Measurements from ENCODE around the gene ZNF778.
"Not testable (repeated sequence)": the region's sequence is repeated elsewhere in the genome, so short reads cannot be mapped to it uniquely, and the experiment has no call there.

The ZNF778 gene

GRCh38 chr16:89237733-89238132, 20.2 kb downstream of the ZNF778 start:
- DNase-seq (ENCODE audit: insufficient read length) (no peak), FAIRE-seq (no peak)
- no peak for TF ChIP-seq TAF1 (IDR thresholded peaks at IDR 0.05; ENCODE audit: borderline replicate concordance, low read depth, low read length)

- TF ChIP-seq TAF1 (IDR thresholded peaks at IDR 0.05; ENCODE audit: borderline replicate concordance, low read depth, low read length) (no peak; the same call in 1 of the 2 replicates), POLR2A (IDR thresholded peaks at IDR 0.05; ENCODE audit: low read depth, low read length) (peak; percentile 96), POLR2AphosphoS5 (IDR thresholded peaks at IDR 0.05; ENCODE audit: low read depth, low read length) (peak; percentile 95)
- FAIRE-seq (no peak), DNase-seq (ENCODE audit: insufficient read length) (peak; percentile 83)
These were observed 23.9 kb downstream of the ZNF778 start for GRCh38 chr16:89241187-89242007.

GRCh38 chr16:89242795-89243200, 25.3 kb downstream of the ZNF778 start:
- no peak for DNase-seq (ENCODE audit: insufficient read length)
- no peak for FAIRE-seq

GRCh38 chr16:89243664-89244063, 26.2 kb downstream of the ZNF778 start:
- DNase-seq (ENCODE audit: insufficient read length) (no peak), FAIRE-seq (no peak)
- TF ChIP-seq POLR2AphosphoS5 (IDR thresholded peaks at IDR 0.05; ENCODE audit: low read depth, low read length) (no peak), POLR2A (IDR thresholded peaks at IDR 0.05; ENCODE audit: low read depth, low read length) (no peak), TAF1 (IDR thresholded peaks at IDR 0.05; ENCODE audit: borderline replicate concordance, low read depth, low read length) (no peak)

More at GRCh38 chr16:89242795-89243200, 25.3 kb downstream of the ZNF778 start:
- TF ChIP-seq TAF1 (IDR thresholded peaks at IDR 0.05; ENCODE audit: borderline replicate concordance, low read depth, low read length) (no peak), POLR2AphosphoS5 (IDR thresholded peaks at IDR 0.05; ENCODE audit: low read depth, low read length) (no peak), POLR2A (IDR thresholded peaks at IDR 0.05; ENCODE audit: low read depth, low read length) (no peak)

GRCh38 chr16:89244264-89244663, 26.8 kb downstream of the ZNF778 start:
- DNase-seq (ENCODE audit: insufficient read length); FAIRE-seq: not testable (repeated sequence)

GRCh38 chr16:89244754-89245153, 27.3 kb downstream of the ZNF778 start:
- DNase-seq (ENCODE audit: insufficient read length), result no peak
- FAIRE-seq, result no peak
- TF ChIP-seq POLR2AphosphoS5 (IDR thresholded peaks at IDR 0.05; ENCODE audit: low read depth, low read length) (no peak), TAF1 (IDR thresholded peaks at IDR 0.05; ENCODE audit: borderline replicate concordance, low read depth, low read length) (no peak), POLR2A (IDR thresholded peaks at IDR 0.05; ENCODE audit: low read depth, low read length) (no peak)

GRCh38 chr16:89246383-89246902, 28.9 kb downstream of the ZNF778 start:
- FAIRE-seq (no peak), DNase-seq (ENCODE audit: insufficient read length) (no peak)

GRCh38 chr16:89246903-89247733, 29.6 kb downstream of the ZNF778 start:
- FAIRE-seq (no peak), DNase-seq (ENCODE audit: insufficient read length) (peak; percentile 91)
- TF ChIP-seq POLR2A (IDR thresholded peaks at IDR 0.05; ENCODE audit: low read depth, low read length), result no peak
- TF ChIP-seq TAF1 (IDR thresholded peaks at IDR 0.05; ENCODE audit: borderline replicate concordance, low read depth, low read length), result no peak
- TF ChIP-seq POLR2AphosphoS5 (IDR thresholded peaks at IDR 0.05; ENCODE audit: low read depth, low read length), result no peak

More at GRCh38 chr16:89246383-89246902, 28.9 kb downstream of the ZNF778 start:
- no peak for TF ChIP-seq POLR2AphosphoS5 (IDR thresholded peaks at IDR 0.05; ENCODE audit: low read depth, low read length)
- TF ChIP-seq TAF1 (IDR thresholded peaks at IDR 0.05; ENCODE audit: borderline replicate concordance, low read depth, low read length), result no peak
- TF ChIP-seq POLR2A (IDR thresholded peaks at IDR 0.05; ENCODE audit: low read depth, low read length), result no peak

GRCh38 chr16:89247734-89248075, 30.2 kb downstream of the ZNF778 start:
- DNase-seq (ENCODE audit: insufficient read length); FAIRE-seq: not testable (repeated sequence)

- no peak for DNase-seq (ENCODE audit: insufficient read length)
- TF ChIP-seq TAF1 (IDR thresholded peaks at IDR 0.05; ENCODE audit: borderline replicate concordance, low read depth, low read length), result no peak
- TF ChIP-seq POLR2A (IDR thresholded peaks at IDR 0.05; ENCODE audit: low read depth, low read length), result no peak
- TF ChIP-seq POLR2AphosphoS5 (IDR thresholded peaks at IDR 0.05; ENCODE audit: low read depth, low read length), result no peak
- FAIRE-seq, result no peak
These were observed 30.9 kb downstream of the ZNF778 start for GRCh38 chr16:89248196-89248982.

- no peak for TF ChIP-seq POLR2A (IDR thresholded peaks at IDR 0.05; ENCODE audit: low read depth, low read length)
- no peak for TF ChIP-seq POLR2AphosphoS5 (IDR thresholded peaks at IDR 0.05; ENCODE audit: low read depth, low read length)
- no peak for TF ChIP-seq TAF1 (IDR thresholded peaks at IDR 0.05; ENCODE audit: borderline replicate concordance, low read depth, low read length)
- FAIRE-seq, result no peak
- no peak for DNase-seq (ENCODE audit: insufficient read length)
These were observed 36.2 kb downstream of the ZNF778 start for GRCh38 chr16:89253548-89254287.

Measured in GM12892 (cell line).